Measurements from ENCODE around the gene FAM222B.

Gene FAM222B

GRCh38 chr17:28728364-28729200 lies 114.0 kb downstream of the FAM222B start, which contains the start of gene NEK8 (continued):
- TF ChIP-seq ZNF830 (tag by site-specific recombination; IDR thresholded peaks at IDR 0.05; ENCODE audit: low read depth) (no peak), ZXDB (tag by site-specific recombination; IDR thresholded peaks at IDR 0.05) (no peak), ZNF324 (tag by site-specific recombination; IDR thresholded peaks at IDR 0.05) (no peak), ZNF2 (tag by site-specific recombination; IDR thresholded peaks at IDR 0.05) (peak; percentile 54; the same call in 1 of the 2 replicates), ZNF791 (tag by site-specific recombination; IDR thresholded peaks at IDR 0.05) (no peak), ZBTB7A (tag by site-specific recombination; IDR thresholded peaks at IDR 0.05; ENCODE audit: low read depth) (peak; percentile 63; the same call in 1 of the 2 replicates), GLIS1 (tag by site-specific recombination; IDR thresholded peaks at IDR 0.05) (peak; percentile 94), SCRT1 (tag by site-specific recombination; IDR thresholded peaks at IDR 0.05; ENCODE audit: borderline replicate concordance) (no peak), ZNF184 (tag by site-specific recombination; IDR thresholded peaks at IDR 0.05) (0 out of 2 replicates have a peak, but pooled peaks have one; percentile 11), KLF16 (tag by site-specific recombination; IDR thresholded peaks at IDR 0.05) (peak; percentile 77), ZBTB21 (tag by site-specific recombination; IDR thresholded peaks at IDR 0.05) (peak; percentile 28; the same call in 1 of the 2 replicates), KLF9 (tag by site-specific recombination; IDR thresholded peaks at IDR 0.05; ENCODE audit: low read depth) (peak; percentile 98), ZNF202 (tag by site-specific recombination; IDR thresholded peaks at IDR 0.05; ENCODE audit: borderline replicate concordance) (no peak), ZNF24 (tag by site-specific recombination; IDR thresholded peaks at IDR 0.05) (peak; percentile 39; the same call in 1 of the 2 replicates), KLF8 (tag by site-specific recombination; IDR thresholded peaks at IDR 0.05) (peak; percentile 98), ZFP41 (tag by site-specific recombination; IDR thresholded peaks at IDR 0.05; ENCODE audit: borderline replicate concordance) (no peak), ZNF138 (tag by site-specific recombination; IDR thresholded peaks at IDR 0.05; ENCODE audit: borderline replicate concordance) (no peak), ZNF155 (tag by site-specific recombination; IDR thresholded peaks at IDR 0.05) (no peak), ZNF19 (tag by site-specific recombination; IDR thresholded peaks at IDR 0.05; ENCODE audit: low read depth) (no peak), ZNF623 (tag by site-specific recombination; IDR thresholded peaks at IDR 0.05) (no peak), FEZF1 (tag by site-specific recombination; IDR thresholded peaks at IDR 0.05) (no peak; the same call in 1 of the 2 replicates), ZFP69B (tag by site-specific recombination; IDR thresholded peaks at IDR 0.05) (peak; percentile 53; the same call in 1 of the 2 replicates), MZF1 (tag by site-specific recombination; IDR thresholded peaks at IDR 0.05; ENCODE audit: borderline replicate concordance) (peak; percentile 37; the same call in 1 of the 2 replicates), ZNF558 (tag by site-specific recombination; IDR thresholded peaks at IDR 0.05) (no peak), WT1 (tag by site-specific recombination; IDR thresholded peaks at IDR 0.05) (no peak), ZNF132 (tag by site-specific recombination; IDR thresholded peaks at IDR 0.05; ENCODE audit: borderline replicate concordance) (no peak), ZNF792 (tag by site-specific recombination; IDR thresholded peaks at IDR 0.05) (no peak), ZNF391 (tag by site-specific recombination; IDR thresholded peaks at IDR 0.05; ENCODE audit: borderline replicate concordance, low read depth) (0 out of 2 replicates have a peak, but pooled peaks have one; percentile 37), ZSCAN30 (tag by site-specific recombination; IDR thresholded peaks at IDR 0.05) (0 out of 2 replicates have a peak, but pooled peaks have one; percentile 22), ZNF629 (tag by site-specific recombination; IDR thresholded peaks at IDR 0.05) (no peak), ZNF16 (tag by site-specific recombination; IDR thresholded peaks at IDR 0.05; ENCODE audit: low read depth) (no peak), ZNF350 (tag by site-specific recombination; IDR thresholded peaks at IDR 0.05) (no peak), BCL11B (tag by site-specific recombination; IDR thresholded peaks at IDR 0.05; ENCODE audit: low read depth) (peak; percentile 49; the same call in 1 of the 2 replicates), ZBTB1 (tag by site-specific recombination; IDR thresholded peaks at IDR 0.05) (0 out of 2 replicates have a peak, but pooled peaks have one; percentile 85), ZNF677 (tag by site-specific recombination; IDR thresholded peaks at IDR 0.05) (no peak), OSR2 (tag by site-specific recombination; IDR thresholded peaks at IDR 0.05) (no peak)
- TF ChIP-seq, protein P1, sequence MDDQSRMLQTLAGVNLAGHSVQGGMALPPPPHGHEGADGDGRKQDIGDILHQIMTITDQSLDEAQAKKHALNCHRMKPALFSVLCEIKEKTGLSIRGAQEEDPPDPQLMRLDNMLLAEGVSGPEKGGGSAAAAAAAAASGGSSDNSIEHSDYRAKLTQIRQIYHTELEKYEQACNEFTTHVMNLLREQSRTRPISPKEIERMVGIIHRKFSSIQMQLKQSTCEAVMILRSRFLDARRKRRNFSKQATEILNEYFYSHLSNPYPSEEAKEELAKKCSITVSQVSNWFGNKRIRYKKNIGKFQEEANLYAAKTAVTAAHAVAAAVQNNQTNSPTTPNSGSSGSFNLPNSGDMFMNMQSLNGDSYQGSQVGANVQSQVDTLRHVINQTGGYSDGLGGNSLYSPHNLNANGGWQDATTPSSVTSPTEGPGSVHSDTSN (CRISPR knock-in tag; IDR thresholded peaks at IDR 0.05): no peak
- TF ChIP-seq, protein P2, sequence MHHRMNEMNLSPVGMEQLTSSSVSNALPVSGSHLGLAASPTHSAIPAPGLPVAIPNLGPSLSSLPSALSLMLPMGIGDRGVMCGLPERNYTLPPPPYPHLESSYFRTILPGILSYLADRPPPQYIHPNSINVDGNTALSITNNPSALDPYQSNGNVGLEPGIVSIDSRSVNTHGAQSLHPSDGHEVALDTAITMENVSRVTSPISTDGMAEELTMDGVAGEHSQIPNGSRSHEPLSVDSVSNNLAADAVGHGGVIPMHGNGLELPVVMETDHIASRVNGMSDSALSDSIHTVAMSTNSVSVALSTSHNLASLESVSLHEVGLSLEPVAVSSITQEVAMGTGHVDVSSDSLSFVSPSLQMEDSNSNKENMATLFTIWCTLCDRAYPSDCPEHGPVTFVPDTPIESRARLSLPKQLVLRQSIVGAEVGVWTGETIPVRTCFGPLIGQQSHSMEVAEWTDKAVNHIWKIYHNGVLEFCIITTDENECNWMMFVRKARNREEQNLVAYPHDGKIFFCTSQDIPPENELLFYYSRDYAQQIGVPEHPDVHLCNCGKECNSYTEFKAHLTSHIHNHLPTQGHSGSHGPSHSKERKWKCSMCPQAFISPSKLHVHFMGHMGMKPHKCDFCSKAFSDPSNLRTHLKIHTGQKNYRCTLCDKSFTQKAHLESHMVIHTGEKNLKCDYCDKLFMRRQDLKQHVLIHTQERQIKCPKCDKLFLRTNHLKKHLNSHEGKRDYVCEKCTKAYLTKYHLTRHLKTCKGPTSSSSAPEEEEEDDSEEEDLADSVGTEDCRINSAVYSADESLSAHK (tag by site-specific recombination; IDR thresholded peaks at IDR 0.05): 0 out of 2 replicates have a peak, but pooled peaks have one; percentile 44

All from HEK293 (cell line).